ENCODE measurements around the gene ANKRD62.

DNA sequence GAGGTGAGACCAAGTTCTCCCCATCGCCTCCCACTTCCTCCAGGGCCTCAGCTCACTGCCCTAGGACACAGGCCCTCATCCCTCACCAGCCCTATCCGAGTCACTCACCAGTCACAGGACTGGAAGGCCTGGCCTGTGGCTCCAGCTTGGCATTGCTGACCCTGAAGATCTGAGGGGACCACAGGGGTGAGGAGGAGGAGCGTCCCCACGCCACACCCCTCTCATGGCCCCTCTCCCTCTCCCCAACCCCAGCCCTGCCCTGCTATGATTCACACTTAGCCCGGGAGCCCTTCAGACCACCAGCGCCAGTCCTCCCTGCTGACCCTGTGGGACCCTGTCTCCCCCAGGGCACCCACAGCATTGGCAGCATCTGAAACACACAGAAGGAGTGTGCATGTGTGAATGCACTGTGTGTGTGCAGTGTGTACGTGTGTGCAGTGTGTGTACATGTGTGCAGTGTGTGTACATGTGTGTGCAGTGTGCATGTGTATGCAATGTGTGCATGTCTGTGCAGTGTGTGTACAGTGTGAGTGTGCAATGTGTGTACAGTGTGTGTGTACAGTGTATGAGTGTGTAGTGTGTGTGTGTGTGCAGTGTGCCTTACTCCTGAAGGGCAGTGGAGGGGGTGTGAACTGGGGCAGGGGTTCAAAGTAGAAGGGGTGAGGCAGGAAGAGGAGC is 29.4 kb upstream of the ANKRD62 start:
- TF ChIP-seq TAF1 (IDR thresholded peaks at IDR 0.05; ENCODE audit: borderline replicate concordance, insufficient read depth, low read length) (no peak), POLR2AphosphoS5 (IDR thresholded peaks at IDR 0.05; ENCODE audit: low read depth, low read length) (no peak), SIN3A (IDR thresholded peaks at IDR 0.05; ENCODE audit: borderline replicate concordance, insufficient read depth, low read length) (no peak), FOXP2 (optimal IDR thresholded peaks at IDR 0.05; ENCODE audit: borderline replicate concordance, extremely low read depth, extremely low read length, insufficient read depth) (no peak)

Data from PFSK-1 (cell line).